SU-DHL-6 (cell line): Measurements from ENCODE around the gene APAF1.

Experiments used
- CTCF ChIP-seq: fragments of 200-600 bp; sonication (generic); IDR thresholded peaks from one replicate; pipeline ENCODE4 v1.5.1; 2017; ENCODE audit warnings: antibody characterized with exemption, mild to moderate bottlenecking, low read length, moderate library complexity; ENCODE audit not compliant: insufficient read depth, poor library complexity, severe bottlenecking
- EZH2phosphoT487 ChIP-seq: fragments of 200-600 bp; sonication (generic), shearing (Covaris generic); conservative IDR thresholded peaks from 2 replicates; pipeline ENCODE4 v1.6.1; 2018; ENCODE audit warnings: mild to moderate bottlenecking, antibody characterized with exemption, low read length, moderate library complexity, mixed read lengths

- TF ChIP-seq CTCF (no peak), EZH2phosphoT487 (no peak)
Observed at GRCh38 chr12:98637068-98637467, 8.0 kb upstream of the APAF1 start.
